Hepatocyte (in vitro differentiated cells): ENCODE results near the gene SLC38A10.

Source experiments
- EZH2 ChIP-seq: fragments of 200-600 bp; sonication (generic); IDR thresholded peaks from 2 replicates; pipeline ENCODE4 v1.6.1; 2016; ENCODE audit warnings: antibody characterized with exemption, mild to moderate bottlenecking, borderline replicate concordance
- TF ChIP-seq, protein P1 (sequence below): fragments of 200-600 bp; sonication (generic); IDR thresholded peaks from 2 replicates; pipeline ENCODE4 v1.5.1; 2016; ENCODE audit warnings: antibody characterized with exemption, mild to moderate bottlenecking; ENCODE audit not compliant: poor library complexity

DNA sequence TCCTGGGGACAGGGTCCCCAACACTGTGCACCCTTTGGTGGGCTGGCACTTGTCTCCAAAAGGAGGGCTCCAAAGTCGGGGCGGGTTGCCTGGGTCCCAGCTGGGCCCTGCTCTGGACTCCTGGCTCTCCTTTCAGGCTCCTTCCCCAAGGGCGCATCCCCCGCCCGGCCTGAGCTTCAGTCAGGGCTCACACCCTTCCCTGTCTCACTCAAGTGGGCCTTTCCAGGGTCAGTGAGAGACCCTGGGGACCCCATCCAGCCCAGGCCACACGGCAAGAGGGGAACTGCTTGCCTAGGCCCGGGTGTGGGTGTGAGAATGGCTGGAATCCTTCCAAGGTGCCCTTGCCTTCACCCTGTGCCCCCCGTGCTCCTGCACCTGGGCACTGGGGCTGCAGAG, 41.8 kb upstream of the SLC38A10 start:
- TF ChIP-seq, protein P1, sequence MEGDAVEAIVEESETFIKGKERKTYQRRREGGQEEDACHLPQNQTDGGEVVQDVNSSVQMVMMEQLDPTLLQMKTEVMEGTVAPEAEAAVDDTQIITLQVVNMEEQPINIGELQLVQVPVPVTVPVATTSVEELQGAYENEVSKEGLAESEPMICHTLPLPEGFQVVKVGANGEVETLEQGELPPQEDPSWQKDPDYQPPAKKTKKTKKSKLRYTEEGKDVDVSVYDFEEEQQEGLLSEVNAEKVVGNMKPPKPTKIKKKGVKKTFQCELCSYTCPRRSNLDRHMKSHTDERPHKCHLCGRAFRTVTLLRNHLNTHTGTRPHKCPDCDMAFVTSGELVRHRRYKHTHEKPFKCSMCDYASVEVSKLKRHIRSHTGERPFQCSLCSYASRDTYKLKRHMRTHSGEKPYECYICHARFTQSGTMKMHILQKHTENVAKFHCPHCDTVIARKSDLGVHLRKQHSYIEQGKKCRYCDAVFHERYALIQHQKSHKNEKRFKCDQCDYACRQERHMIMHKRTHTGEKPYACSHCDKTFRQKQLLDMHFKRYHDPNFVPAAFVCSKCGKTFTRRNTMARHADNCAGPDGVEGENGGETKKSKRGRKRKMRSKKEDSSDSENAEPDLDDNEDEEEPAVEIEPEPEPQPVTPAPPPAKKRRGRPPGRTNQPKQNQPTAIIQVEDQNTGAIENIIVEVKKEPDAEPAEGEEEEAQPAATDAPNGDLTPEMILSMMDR = no peak
- TF ChIP-seq EZH2 = no peak
